HL-60 (cell line): Measurements from ENCODE around the gene YY1.

ENCODE experiments used
- GABPA ChIP-seq: IDR thresholded peaks from 2 replicates; pipeline ENCODE4 v1.6.1; 2012; ENCODE audit warnings: low read depth
- TF ChIP-seq, protein P1 (sequence below): IDR thresholded peaks from one replicate; pipeline ENCODE4 v1.5.1; 2011; ENCODE audit warnings: low read length, control low read depth, inconsistent platforms; ENCODE audit not compliant: insufficient read depth

DNA sequence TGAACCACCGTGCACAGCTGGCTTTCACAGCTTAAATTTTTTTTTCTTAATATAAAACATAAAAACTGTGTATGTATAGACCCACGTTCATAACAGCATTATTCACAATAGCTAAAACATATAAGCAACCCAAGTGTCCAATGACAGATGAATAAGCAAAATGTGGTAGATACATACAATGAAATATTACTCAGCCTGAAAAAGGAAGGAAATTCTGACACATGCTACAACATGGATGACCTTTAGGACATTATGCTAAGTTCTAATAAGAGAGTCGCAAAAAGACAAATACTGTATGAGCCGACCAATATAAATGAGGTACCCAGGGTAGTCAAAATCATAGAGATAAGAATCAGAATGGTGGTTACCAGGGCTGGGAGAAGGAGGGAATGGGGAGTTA, 13.8 kb upstream of the YY1 start:
- TF ChIP-seq, protein P1, sequence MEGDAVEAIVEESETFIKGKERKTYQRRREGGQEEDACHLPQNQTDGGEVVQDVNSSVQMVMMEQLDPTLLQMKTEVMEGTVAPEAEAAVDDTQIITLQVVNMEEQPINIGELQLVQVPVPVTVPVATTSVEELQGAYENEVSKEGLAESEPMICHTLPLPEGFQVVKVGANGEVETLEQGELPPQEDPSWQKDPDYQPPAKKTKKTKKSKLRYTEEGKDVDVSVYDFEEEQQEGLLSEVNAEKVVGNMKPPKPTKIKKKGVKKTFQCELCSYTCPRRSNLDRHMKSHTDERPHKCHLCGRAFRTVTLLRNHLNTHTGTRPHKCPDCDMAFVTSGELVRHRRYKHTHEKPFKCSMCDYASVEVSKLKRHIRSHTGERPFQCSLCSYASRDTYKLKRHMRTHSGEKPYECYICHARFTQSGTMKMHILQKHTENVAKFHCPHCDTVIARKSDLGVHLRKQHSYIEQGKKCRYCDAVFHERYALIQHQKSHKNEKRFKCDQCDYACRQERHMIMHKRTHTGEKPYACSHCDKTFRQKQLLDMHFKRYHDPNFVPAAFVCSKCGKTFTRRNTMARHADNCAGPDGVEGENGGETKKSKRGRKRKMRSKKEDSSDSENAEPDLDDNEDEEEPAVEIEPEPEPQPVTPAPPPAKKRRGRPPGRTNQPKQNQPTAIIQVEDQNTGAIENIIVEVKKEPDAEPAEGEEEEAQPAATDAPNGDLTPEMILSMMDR: no peak
- no peak for TF ChIP-seq GABPA
